GM19328 (cell line): ENCODE data around the gene KIF3A.

Experiments
- ATAC-seq: cut with Tn5 transposase; IDR thresholded peaks from one replicate; pipeline ENCODE4 v1.9.1; 2021; ENCODE audit warnings: mild to moderate bottlenecking, moderate library complexity; ENCODE audit not compliant: unreplicated experiment

KIF3A gene

DNA sequence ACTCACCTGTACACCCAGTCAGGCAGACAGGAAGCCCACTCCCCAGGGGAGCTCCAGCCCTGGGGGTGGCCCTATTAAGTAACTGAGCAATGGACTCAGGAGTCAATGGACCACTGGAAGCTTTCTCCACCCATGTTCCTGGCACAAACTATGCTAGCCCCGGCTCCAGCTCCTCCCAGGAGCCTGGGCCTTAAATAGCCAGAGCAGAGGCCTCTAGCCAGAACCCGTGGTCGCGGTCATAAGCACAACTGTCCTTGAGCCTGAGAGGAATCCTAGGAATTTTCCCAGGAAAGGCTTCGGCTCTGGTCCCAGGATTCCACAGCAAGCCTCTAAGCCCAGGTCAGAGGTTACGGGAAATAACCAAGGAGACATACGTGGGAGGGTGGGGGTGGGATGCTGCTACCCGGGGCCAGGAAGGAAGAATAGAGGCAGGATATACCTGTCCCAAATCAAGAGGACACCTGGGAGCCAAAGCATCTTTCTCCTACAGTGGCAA lies 34.2 kb upstream of the KIF3A start:
- ATAC-seq = no peak

DNA sequence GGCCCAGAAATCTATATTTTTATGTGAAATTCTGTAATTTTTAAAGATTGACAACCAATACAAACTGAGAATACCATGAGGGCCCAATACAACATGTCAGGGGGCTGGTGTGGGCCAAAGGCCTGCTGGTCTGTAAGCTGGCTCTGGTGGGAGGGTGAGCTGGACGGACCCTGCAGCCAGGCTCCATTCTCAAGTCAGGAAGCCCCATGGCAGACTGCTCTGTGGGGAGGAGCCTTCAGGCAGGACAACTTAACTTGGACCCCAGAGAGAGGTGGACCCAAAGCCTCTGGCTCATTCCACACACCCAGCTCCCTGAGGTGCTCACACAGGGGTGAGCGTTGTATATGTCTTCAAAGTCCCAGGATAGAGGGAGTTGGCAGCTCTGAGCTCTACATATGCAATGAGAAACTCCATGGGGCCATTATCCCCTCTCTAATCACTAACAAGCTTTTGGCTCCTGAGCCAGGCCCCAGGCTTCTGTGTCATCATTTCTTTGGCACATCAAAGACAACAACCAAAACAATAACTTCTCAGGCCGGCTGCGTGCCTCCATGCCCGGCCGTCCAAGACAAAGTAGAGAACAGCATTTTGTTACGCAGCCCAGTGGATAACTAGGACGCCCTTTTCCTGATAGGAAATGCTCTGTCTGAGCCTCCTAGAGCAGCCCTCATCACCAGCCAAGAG lies 33.3 kb upstream of the KIF3A start:
- no peak for ATAC-seq

DNA sequence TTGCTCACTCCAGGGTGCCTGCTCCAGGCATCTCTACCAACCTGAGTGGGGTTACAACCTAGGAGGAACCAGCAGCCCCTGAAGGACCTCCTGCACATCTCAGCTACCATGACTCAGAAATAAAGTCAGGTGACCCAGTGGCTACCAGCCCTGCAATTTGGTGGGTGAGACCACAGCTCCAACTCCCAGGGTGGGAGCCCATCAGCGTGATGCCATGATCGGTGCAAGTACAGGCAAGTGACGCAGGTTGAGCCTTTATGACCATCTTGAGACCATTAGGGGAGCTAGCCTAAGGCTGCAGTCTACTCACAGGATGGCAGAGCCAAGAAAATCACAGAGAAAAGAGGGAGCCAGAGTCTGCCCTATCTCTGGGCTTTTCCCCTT lies 31.1 kb upstream of the KIF3A start:
- no peak for ATAC-seq

DNA sequence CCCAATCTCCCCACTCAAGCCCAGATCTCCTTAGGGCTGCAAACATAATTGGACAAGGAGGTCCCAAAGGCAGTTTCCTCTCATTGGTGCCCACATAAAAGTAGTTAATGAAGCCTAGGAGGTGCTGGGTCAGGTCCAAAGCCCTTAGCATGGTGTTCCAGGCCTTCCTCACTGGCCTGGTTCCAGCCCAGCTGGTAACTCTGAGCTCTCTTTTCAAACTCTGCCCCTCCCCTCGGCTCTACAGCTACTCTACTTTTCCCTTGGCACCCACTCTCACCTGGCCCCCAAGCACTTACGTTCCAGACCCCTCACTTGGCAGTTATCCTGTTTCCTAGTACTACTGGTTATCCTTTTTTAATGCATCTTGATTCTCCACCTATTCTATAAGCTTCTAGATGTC lies 29.8 kb upstream of the KIF3A start:
- no peak for ATAC-seq

DNA sequence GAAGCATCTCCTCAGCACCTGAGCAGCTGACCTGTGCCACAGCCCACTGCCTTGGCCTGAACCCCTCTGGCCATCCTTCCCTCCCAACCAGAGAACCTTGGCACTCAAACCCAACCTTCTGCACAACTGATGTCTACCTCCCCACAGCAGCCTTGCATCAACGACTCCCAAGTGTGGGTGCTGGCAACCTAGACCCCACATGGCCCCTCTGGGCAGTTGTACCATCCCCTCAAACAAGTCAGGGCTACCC lies 29.4 kb upstream of the KIF3A start:
- no peak for ATAC-seq

DNA sequence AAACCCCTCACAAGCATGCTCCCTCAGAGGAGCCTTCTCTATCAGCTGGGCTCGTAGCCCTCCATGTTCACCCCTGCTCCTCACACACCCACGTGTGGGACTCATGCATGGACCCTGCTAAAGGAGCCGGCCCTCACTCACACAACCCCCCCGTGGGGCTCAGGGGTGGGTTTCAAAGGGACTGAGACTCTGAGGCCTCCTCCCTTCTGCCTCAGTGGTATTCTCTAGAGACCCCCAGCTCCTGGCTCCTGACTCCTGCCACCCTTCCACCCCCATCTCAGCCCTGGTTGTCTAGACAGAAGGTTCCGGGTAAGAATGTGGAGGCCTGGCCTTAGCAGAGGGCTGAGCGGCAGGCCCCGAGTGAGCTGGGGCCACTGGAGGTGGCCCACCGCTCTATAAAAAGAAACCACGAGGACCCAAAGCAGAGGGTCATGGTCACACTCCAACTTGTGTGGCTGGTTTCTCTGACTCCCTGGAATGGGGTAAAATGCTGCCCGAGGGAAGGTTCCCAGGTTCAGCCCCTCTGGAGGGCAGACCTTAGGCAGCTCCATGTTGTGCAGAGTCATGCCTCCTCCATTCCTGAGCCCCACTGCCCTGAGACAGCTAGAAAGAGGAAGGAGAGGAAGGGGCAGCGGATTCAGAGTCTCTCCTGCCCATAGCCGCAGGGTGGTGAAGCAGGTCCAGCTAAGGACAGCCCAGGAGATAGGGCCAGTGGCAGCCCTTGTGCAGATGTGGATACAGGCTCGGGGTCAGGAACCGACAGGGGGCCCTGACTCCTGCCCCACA lies 28.9 kb upstream of the KIF3A start:
- no peak for ATAC-seq

DNA sequence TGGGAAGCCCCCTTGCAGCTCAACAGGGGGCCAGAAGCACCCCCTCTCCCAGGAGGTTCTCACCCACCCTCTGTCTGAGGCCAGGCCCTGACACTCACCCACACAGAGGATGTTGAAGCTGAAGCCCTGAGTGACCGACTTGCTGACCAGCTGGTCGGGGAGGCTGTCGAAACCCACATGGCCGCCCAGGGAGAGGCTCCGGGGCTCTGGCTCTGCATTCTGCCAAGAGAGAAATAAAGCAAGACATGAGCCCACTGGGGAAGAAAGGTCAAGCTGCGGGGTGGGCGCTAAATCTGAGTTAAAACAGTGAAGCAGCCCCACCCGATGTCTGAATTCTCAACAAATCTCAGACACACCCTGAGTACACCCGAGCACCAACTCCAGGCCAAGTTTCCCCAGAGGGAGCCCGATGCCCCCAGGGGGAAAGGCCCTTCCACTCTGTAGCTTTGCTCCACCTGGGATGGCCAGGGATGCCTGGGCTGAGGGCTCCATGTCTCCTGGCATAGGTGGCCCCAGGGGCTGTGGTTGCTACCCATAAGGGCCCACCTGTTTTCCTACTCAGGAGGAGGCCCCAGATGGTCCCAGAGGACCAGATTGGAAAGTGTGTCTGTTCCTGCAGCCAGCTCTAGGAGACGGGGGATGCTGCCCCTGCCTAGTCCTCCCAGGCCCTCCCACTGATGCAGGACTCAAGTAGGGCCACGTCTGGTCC lies 28.1 kb upstream of the KIF3A start:
- no peak for ATAC-seq

DNA sequence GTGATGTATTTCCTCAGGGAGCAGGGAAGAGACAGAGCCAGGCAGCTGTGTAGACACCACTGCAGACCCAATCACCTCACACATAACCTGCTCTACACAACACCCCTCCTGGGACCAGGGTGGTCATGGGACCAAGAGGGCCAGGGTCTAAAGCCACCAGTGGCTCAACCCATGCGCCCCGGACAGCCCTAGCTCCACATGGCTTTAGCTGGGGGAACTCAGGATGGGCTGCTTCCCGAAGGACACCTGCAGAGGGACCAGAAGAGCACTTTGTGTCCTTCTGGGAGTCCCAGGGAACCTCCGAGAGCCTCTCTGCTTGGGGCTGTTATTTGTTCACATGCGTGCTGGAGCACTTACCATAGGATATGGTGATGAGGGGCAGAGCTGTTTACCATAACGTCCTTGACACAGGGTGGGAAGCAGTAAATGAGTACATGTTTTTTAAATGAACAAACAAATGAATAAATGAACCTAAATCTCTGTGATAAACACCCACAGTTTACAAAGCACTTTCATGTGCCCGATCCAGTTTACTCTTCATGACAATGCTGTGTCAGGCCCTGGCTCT lies 27.4 kb upstream of the KIF3A start:
- no peak for ATAC-seq

DNA sequence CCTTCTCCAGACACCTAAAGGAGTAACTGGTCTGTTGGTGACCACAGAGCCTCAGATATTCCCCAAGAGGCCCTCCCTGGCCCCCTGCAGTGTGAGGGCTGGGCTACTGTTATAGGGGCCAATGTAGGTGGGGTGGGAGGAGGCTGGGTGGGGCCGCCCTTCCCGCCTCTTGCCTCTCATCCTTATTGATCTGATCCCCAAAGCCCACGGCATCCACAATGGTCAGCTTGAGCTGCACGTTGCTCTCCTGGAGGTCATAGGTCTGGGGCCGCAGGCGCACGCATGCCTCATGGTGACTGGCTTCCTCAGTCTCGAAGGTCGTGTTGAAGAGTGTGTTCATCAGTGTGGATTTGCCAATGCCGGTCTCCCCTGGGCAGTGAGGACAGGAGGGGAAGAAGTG lies 26.7 kb upstream of the KIF3A start:
- ATAC-seq = no peak

DNA sequence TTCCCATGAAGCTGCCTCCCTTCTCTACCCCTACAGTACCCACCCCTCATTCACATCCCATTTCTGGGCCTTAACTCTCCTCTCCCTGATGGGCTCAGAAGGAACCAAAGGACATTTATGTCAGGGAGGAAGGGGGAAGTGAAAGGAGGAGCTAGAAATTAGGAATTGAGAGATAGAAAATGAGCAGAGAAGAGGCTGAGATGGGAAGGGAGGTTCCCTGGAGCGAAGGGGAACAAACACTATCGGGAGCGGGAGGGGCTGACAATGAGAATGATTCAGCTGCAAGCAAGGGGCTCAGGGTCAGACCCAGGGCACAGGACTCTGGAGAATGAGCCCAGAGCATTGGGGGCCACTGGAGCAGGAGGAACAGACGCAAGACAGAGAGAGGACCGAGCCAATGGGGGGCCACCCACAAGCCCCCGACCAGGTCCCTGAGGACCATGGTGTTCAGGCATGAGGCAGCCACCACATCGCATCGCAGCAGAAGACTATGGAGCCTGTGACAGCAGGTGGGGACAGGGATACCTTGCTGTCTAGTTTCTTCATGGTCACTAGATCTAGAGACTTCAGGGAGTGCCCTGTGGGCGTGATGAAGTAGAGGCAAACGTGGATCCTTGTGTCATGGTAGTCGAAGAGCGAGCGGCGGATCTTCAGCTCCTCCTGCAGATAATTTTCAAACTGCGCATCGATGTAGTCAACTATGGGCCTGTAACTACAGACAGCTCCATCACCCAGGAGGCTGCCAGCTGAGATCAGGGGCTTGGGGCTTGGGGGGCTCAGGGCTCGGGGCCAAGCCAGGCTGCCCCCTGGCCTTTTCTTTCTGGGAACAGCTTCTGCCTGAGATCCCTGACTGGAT lies 26.1 kb upstream of the KIF3A start:
- ATAC-seq = no peak

DNA sequence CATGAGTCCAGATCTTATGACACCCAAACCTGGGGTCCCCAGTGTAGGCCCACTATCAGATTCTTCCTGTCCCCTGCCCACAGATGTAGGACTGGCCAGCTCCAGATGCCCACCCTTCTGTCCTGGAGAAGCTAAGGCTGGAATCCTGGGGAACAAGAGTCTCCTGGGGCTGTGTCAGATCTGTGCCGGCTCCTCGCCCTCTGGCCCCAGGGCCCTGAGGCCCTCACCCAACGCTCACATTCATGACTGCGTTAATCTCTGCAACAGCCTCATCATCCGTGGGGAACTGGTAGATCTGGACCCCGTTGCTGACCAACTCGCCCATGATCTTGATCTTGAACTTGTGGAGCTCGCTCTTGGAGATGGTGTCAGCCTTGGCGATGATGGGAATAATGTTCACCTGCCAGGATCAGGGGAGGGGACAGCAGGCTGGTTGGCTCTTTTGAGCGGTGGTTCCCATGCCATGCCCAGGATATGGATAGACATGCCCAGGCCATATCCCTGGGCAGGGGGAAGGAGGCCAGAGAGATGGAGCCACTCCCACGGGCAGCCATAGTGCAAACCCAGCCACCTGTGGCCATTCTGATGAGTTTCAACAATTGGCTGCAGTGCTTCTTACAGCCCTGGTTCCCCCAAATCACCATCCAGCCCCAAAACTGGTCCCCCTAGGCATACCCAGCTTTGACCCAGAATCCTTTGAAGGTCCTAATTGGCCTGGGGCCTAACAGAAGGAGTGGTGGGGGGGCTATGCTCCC lies 25.1 kb upstream of the KIF3A start:
- no peak for ATAC-seq

DNA sequence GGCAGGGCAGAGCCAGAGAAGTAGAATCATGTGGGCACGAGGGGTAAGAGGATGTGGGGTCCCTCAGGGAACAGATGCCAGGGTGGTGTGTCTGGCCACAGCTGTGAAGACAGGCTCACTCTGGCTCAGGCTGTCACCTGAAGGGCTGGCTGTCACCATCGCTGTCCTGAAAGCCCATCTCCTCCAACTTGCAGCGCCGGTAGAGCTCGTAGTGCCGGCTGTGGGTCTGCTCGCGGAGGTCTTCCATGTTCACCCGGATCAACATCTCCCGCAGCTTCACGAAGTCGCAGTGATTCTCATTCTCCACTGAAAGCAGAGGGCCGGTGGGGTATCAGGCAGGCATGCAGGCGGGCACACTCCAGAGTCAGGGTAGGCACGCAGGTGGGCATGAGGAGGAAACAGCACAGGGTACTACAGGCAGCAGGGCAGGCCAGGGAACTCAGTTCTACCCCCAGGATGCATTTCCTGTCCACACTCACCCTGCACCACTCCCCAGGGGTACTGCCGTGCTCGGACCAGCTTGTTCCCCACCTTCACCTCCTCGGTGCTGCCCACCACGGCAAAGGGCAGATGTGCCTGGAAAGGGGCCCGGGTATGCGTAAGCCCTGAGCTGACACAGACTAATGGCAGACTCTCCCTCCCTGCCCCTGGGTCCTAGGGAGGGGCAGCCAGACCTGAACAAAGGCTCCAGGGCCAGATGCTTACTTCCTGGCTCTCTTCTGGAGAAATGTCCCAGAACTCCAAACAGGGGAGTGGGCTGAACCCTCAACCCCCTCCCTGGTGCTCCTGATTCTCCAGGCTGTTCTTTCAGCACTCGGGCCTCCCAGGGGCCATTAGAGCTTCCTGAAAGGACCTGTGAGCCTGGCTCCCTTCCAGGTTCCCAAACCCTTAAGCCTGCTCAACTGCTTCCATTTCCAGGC lies 24.2 kb upstream of the KIF3A start:
- no peak for ATAC-seq

DNA sequence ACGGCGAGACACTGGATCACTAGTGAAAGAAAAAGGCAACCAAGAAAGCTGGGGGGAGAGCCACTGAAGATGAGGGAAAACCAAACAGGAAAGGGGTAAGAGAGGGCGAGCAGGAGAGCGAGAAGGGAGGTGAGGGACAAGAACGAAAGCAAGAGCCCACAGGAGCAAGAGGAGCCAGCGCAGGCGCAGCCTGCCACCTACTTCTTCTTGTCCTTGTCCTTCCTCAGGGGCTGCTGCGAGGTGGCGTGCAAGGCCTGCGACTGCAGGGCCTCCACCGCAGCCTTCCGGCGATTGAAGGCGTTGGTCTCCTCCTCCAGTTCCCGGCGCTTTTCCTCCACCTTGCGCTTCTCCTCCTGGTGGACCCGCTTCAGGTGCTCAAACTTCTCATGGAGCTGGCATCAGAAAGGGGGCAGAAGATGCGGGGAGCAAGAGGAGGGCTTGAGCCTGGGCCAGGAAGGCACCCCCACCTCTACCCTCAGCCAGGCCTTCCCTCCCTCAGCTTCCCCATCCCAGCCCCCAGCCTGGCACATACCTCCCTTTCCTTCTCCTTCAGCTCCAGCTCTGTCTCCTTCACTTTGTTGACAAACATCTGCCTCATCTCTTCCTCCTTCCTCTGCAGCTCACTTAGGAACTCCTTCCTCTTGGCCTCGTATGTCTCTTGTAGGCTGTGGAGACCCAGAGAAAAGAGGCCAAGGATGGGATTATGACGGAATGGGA lies 23.4 kb upstream of the KIF3A start:
- ATAC-seq = no peak

DNA sequence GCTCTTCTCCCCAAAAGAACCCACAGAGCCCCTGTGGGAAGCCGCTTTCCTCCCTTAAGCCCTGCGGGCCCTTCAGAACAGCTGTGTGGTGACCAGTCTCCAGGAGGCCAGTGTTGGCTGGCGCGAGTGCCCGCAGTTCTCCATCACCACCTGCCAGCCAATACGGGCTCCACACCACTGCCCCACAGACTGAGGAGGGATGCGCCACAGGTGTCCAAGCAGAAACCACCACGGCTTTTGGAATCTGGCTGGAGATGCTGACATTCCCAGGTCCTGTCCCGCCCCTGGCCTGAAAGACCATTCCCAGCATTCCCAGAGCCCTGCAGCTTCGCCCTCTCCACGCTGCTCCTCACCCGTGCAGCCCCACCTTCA lies 22.7 kb upstream of the KIF3A start:
- no peak for ATAC-seq

DNA sequence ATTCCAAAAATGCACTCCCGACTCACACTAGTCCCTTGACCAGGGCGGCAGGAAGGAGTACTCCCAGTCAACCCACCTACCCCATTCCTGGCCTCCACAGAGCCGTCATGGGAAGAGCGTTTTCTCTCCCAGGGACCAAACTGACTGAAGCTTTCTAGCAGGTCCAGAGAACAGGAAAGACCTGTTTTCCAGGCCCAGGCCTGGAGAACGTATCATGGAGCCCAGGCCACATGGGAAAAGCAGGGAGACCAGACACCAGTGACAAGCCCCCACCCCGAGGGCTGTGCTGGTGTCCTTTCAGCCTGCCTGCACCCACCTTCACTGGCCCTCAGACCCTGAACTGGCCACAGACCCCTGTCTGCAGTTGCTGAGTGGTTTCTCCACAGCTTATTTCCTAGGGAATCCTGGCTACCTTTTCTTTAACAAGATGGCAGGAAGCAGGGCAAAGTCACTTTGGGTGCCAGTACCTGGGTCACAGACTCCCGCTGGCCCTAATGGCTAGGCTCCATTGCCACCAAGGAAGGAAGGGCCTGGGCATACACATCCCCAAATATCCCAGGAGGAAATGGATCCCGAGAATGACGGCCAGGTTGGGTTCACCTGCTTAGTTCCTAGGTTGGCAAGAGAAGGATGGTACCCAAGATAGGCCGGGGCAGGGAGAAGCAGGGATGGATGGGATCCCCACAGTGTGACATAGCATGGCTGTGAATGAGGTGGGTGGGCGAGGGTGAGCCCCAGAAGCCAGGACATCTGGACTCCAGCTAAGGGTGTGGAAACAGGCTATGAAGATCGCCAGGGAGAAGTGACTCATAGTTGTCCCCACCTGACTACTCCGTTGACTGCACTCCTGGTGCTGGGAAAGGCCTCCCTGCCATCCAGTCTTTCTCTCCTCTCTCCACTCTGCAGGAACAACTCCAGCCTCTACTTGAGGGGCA lies 22.0 kb upstream of the KIF3A start:
- no peak for ATAC-seq

DNA sequence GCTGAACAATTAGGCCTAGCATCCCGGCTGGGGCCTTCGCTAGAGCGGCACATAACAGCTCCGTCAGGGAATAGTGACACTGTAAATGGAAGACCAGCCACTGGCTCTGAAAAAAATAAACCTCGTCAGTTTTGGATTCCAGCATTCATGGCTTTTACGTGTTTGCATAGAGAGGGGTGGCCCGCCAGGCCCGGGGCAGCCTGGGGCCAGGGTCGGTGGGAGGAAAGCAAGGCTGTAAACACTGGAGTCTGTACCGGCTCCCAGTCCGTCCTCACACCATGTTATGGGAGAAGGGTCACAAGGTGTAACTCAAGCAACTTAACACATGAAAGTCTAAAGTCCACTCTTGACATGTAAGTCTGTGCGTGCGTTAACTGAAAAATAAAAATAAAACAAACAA lies 21.1 kb upstream of the KIF3A start:
- no peak for ATAC-seq

DNA sequence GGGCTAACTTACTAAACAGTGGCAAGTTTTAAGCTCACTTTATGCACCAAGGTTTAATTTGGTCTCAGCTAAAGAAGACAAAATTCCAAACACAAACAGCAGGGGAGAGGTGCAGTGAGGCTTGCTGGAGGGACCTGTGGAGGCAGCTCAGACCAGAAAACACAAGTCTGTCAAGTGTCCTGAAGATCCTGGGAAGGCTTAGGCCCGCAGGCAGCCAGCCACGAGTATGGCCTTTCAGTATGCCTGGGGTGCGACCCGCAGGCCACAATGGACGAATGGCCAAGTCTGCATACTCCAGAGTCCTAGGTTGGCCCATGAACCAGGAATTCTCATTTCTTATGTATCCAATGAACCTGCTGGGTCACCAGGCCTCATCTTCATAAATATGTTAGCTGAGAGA lies 19.2 kb upstream of the KIF3A start:
- ATAC-seq = no peak

DNA sequence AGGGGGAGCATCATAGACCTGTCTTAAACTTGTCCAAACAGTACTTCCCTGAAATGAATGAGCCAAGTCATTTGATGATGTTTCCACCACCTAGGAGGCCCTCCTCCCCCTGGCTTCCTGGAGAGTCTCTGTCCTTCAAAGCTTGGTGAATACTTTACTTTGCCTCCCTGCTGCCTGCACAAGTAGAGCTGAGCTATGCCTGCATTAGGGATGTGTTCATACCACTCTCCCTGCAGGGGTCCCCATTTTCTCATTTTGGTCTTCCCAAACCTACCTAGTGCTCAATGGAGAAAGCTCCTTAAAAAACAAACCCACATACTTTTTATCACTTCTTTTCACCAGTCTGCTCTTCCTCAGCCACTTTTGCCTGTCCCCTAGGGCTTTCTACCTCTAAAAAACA lies 17.6 kb upstream of the KIF3A start:
- ATAC-seq = no peak
